Vagina (tissue), 2 donors: ENCODE measurements around the gene EML1.

Source experiments
- POLR2AphosphoS5 ChIP-seq, 2 donors: sonication (generic); formaldehyde crosslinking; IDR thresholded peaks; one replicate each; pipeline ENCODE4 v1.9.0; 2017; ENCODE audit warnings: antibody characterized with exemption in 2 of 2, mild to moderate bottlenecking in 2 of 2, low read depth in 1 of 2; ENCODE audit not compliant: insufficient read depth in 1 of 2
- TF ChIP-seq, protein P1 (sequence below), 3 experiments: fragments of 450-650 bp in 2 of 3; fragments of 200-600 bp in 1 of 3; sonication (generic) in 1 of 3; IDR thresholded peaks; one replicate each; pipeline ENCODE4 v1.5.1; 2017 to 2019; ENCODE audit warnings: antibody characterized with exemption in 3 of 3, mild to moderate bottlenecking in 2 of 3, moderate library complexity in 2 of 3

DNA sequence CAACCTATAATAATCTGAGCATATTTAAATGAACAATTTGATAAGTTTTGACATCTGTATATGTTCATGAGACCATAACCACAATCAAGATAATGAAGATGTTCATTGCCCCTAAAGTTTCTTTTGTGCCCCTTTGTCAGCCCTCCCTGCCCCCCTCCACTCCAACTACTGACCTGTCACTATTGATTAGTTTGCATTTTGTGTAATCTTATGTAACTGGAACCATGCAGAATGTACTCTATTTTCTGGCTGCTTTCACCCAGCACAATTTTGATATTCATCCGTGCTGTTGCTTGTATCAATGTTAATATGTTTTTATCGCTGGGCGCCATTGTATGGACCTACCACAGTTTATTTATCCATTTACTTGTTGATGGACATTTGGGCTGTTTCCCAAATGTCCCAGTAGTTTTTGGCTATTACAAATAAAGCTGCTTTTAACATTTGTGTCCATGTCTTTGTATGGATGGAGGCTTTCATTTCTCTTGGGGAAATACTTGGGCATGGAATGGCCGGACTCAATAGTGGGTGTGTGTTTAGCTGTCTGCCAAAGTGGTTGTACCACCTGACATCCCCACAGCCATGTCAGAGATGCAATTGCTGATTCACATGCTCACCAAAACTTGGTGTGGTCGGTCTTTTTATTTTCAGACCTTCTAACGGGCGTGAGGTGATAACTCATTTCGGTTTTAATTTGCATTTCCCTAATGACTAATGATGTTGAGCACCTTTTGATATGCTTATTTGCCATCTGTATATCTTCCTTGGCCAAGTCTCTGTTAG is 38.9 kb downstream of the EML1 start:
- TF ChIP-seq, protein P1, sequence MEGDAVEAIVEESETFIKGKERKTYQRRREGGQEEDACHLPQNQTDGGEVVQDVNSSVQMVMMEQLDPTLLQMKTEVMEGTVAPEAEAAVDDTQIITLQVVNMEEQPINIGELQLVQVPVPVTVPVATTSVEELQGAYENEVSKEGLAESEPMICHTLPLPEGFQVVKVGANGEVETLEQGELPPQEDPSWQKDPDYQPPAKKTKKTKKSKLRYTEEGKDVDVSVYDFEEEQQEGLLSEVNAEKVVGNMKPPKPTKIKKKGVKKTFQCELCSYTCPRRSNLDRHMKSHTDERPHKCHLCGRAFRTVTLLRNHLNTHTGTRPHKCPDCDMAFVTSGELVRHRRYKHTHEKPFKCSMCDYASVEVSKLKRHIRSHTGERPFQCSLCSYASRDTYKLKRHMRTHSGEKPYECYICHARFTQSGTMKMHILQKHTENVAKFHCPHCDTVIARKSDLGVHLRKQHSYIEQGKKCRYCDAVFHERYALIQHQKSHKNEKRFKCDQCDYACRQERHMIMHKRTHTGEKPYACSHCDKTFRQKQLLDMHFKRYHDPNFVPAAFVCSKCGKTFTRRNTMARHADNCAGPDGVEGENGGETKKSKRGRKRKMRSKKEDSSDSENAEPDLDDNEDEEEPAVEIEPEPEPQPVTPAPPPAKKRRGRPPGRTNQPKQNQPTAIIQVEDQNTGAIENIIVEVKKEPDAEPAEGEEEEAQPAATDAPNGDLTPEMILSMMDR (IDR thresholded peaks at IDR 0.05), result no peak
- no peak for TF ChIP-seq POLR2AphosphoS5 (IDR thresholded peaks at IDR 0.05; ENCODE audit: insufficient read depth in 1 of 2, low read depth in 1 of 2)
